WERI-Rb-1 (cell line): Measurements from ENCODE around the gene TRAPPC3.

Source experiments
- DNase-seq: peaks from one replicate; pipeline ENCODE4 v3.0.0-alpha.2; 2020
- H3K27ac ChIP-seq: fragments of 250-450 bp; sonication (Bioruptor Pico); 2 replicates; pipeline ENCODE4 v1.5.1; 2020; ENCODE audit warnings: mild to moderate bottlenecking, moderate library complexity
- H3K27me3 ChIP-seq: fragments of 250-450 bp; sonication (Bioruptor Pico); 2 replicates; pipeline ENCODE4 v1.5.1; 2021; ENCODE audit warnings: mild to moderate bottlenecking, low read depth, moderate library complexity; ENCODE audit not compliant: insufficient read depth, severe bottlenecking
- H3K36me3 ChIP-seq: fragments of 250-450 bp; sonication (Bioruptor Pico); 2 replicates; pipeline ENCODE4 v1.5.1; 2020; ENCODE audit warnings: mild to moderate bottlenecking, moderate library complexity
- H3K4me3 ChIP-seq: 2 replicates; pipeline ENCODE4 v1.5.1; 2011; ENCODE audit warnings: low read depth, mild to moderate bottlenecking, control low read depth, low read length
- H3K9me3 ChIP-seq: fragments of 250-450 bp; sonication (Bioruptor Pico); 2 replicates; pipeline ENCODE4 v1.5.1; 2021; ENCODE audit warnings: mild to moderate bottlenecking, moderate library complexity; ENCODE audit not compliant: severe bottlenecking
- TF ChIP-seq, protein P1 (sequence below): IDR thresholded peaks from 2 replicates; pipeline ENCODE4 v1.5.1; 2011; ENCODE audit warnings: low read depth, mild to moderate bottlenecking, control low read depth, inconsistent platforms, low read length

TRAPPC3 gene

DNA sequence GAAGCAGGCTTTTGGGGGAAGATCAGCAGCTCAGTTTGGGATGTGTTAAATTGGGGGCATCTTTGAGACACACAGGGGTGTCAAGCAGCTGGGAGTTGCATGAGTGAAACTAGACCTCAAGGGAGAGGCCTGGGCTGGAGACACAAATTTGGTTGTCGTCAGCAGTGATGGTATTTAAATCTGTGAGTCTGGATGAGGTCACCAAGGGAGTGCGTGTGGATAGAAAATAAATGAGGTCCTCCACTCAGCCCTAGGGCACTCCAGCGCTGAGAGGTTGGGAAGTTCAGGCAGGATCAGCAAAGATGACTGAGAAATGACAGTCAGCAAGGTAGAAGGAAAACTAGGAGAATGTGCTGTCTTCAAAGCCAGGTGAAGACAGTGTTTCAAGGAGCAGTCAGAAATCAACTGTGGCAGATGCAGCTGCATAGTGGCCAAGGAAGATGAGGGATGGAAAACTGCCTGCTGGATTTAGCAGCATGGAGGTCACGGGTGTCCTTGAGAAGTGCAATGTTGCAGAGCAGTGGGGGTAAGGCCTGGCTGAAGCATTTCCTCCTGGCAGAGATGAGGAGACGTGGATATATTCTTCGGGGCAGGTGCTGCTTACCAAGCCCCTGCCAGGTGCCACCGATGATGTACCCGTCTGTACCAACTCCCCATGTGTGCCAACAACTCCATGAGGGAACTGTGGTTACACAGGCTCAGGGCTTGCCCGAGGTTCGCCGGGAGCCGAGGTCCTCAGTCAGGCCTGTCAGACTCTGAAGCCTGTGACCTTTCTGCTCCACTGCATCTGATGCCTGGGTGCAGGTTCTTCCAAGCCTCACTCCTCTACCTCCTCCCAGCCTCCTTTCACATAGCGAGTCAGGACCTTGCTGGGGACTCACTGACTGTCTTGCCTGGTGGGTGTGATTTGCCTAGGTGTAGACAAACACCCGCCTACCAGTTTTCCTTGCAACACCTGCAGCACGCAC is 17.9 kb upstream of the TRAPPC3 start:
- TF ChIP-seq, protein P1, sequence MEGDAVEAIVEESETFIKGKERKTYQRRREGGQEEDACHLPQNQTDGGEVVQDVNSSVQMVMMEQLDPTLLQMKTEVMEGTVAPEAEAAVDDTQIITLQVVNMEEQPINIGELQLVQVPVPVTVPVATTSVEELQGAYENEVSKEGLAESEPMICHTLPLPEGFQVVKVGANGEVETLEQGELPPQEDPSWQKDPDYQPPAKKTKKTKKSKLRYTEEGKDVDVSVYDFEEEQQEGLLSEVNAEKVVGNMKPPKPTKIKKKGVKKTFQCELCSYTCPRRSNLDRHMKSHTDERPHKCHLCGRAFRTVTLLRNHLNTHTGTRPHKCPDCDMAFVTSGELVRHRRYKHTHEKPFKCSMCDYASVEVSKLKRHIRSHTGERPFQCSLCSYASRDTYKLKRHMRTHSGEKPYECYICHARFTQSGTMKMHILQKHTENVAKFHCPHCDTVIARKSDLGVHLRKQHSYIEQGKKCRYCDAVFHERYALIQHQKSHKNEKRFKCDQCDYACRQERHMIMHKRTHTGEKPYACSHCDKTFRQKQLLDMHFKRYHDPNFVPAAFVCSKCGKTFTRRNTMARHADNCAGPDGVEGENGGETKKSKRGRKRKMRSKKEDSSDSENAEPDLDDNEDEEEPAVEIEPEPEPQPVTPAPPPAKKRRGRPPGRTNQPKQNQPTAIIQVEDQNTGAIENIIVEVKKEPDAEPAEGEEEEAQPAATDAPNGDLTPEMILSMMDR = no peak
- peaks cover 50% of the 10 kb centered on the region for H3K36me3 ChIP-seq
- H3K9me3 ChIP-seq = no peaks in the 10 kb centered on the region
- no peak for DNase-seq
- no peak overlapping the region for H3K27ac ChIP-seq
- no peak overlapping the region for H3K4me3 ChIP-seq
- H3K27me3 ChIP-seq = no peaks in the 10 kb centered on the region

DNA sequence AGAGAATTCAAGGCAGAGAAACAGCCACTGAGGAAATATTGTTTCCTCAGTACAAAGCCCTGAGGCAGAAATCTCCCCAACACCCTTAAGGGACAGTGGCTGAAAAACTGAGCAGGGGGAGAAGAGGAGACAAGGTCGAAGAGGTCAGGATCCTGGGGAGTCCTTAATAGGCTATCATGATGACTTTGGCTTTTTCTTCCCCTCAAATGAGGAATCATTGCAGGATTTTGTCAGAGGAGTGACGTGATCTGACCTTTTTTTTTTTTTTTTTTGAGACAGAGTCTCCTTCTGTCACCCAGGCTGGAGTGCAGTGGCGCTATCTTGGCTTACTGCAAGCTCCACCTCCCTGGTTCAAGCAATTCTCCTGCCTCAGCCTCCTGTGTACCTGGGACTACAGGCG is 16.9 kb upstream of the TRAPPC3 start:
- Histone ChIP-seq H3K4me3 (no peak overlapping the region), H3K9me3 (no peaks in the 10 kb centered on the region), H3K27me3 (no peaks in the 10 kb centered on the region), H3K36me3 (peaks cover 44% of the 10 kb centered on the region), H3K27ac (no peak overlapping the region)
- TF ChIP-seq, protein P1 = no peak
- DNase-seq = no peak

DNA sequence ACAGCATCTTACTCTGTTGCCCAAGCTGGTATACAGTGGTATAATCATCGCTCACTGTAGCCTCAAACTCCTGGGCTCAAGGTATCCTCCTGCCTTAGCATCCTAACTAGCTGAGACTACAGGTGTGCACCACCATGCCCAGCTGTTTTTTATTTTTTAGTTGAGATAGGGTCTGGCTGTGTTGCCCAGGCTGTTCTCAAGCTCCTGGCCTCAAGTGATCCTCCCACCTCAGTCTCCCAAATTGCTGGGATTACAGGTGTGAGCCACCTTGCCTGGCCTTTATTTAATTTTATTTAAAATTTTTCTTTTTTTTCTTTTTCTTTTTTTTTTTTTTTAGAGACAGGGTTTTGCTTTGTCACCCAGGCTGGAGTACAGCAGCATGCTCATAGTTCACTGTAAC is 15.9 kb upstream of the TRAPPC3 start:
- DNase-seq = no peak
- H3K36me3 ChIP-seq = peaks cover 40% of the 10 kb centered on the region
- no peak overlapping the region for H3K4me3 ChIP-seq
- H3K9me3 ChIP-seq = no peaks in the 10 kb centered on the region
- H3K27ac ChIP-seq = no peak overlapping the region
- H3K27me3 ChIP-seq = no peaks in the 10 kb centered on the region
- TF ChIP-seq, protein P1 = no peak

DNA sequence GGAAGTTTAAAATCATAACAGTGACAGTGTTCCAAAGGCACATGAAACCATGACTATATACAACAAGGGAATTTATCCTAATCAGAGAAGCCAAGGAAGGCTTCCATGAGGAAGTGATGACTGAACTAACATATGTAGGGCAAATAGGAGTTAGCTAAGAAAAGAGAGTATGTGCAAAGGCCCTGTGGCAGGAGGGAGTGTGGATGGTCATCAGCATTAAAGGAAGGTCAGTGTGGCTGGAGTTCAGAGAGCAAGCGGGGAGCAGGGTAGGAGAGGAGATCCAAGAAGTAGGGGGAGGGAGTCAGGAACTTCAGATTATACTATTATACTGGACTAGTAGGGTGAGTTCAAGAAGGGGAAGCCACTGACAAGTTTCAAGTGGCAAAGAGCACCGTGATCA is 15.1 kb upstream of the TRAPPC3 start:
- TF ChIP-seq, protein P1 = no peak
- Histone ChIP-seq H3K36me3 (peaks cover 45% of the 10 kb centered on the region), H3K27ac (no peak overlapping the region)

DNA sequence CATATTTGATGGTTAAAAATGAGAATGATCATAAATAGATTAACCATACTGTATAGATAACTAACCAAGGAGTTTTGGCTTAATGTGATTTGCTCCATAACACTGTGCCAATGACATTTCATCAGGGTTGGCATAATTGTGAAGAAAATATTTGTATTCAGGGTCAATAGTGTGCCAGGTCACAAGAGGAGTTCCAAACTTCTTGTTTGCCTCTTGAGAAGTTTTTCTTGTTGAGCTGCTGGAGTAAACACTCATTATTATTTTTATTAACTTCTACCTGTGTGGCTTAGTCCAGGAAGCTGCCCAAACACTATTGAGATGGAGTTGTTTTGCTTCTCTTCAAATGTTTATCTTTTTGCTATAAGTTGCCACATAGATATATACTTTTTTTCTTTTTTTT is 14.1 kb upstream of the TRAPPC3 start:
- Histone ChIP-seq H3K9me3 (no peaks in the 10 kb centered on the region), H3K27ac (no peak overlapping the region), H3K4me3 (no peak overlapping the region), H3K27me3 (no peaks in the 10 kb centered on the region), H3K36me3 (peaks cover 49% of the 10 kb centered on the region)
- TF ChIP-seq, protein P1 = no peak
- no peak for DNase-seq

More for the DNA sequence above, 15.1 kb upstream of the TRAPPC3 start:
- Histone ChIP-seq H3K4me3 (no peak overlapping the region), H3K9me3 (no peaks in the 10 kb centered on the region), H3K27me3 (no peaks in the 10 kb centered on the region)
- no peak for DNase-seq
